Frontal cortex (tissue), 4 donors: ENCODE data around the gene ATN1. TPM values are rescaled to one million over a fixed set of nuclear protein-coding genes. Genes with fewer than 3 reads are reported as not detected.

Experiments
- DNase-seq, 2 donors: peaks; one replicate each; pipeline ENCODE4 v3.0.0; 2012; ENCODE audit warnings: low spot score in 2 of 2
- FAIRE-seq: peaks from 2 replicates; lab custom pipeline; 2012; peaks lifted over from hg19 to GRCh38; lab: Jason Lieb, UNC
- total RNA-seq: library from RNA; depleted of rRNA; stranded (reverse); fragments of >200 nt; gene quantifications from one replicate; pipeline ENCODE4 v1.2.3, GENCODE V29; 2014
- donor health status: control.
- donor health status: control.
- donor health status: control.

The ATN1 gene
- total RNA-seq, 1 donor from 2014 or later: 11.8 TPM

GRCh38 chr12:6921996-6922946, 5.5 kb upstream of the ATN1 start:
- FAIRE-seq: no peak
- DNase-seq: no peak

GRCh38 chr12:6923003-6923732, 4.6 kb upstream of the ATN1 start:
- DNase-seq (no peak), FAIRE-seq (no peak)

DNA sequence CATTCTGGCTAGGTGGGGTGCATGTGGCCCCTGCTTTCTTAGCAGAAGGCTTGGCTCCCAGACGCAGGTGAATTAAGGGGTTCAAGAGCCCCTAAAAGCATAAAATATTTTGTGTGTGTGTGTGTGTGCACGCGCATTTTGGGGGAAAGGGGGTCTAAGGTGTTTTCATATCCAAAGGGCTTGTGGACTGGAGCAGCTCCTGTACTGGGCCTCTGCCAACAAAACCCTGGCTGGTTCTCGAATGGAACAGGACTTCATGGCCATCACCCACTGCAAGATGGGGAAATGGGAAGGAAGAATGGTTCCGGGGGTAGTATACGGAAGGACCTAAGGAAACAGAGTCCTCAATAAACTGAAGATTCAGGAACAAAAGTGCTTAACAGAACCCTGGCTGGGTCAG, 3.9 kb upstream of the ATN1 start:
- DNase-seq: no peak
- no peak for FAIRE-seq

GRCh38 chr12:6925239-6925539, 2.6 kb upstream of the ATN1 start:
- FAIRE-seq: no peak
- no peak for DNase-seq

GRCh38 chr12:6925540-6926279, 2.0 kb upstream of the ATN1 start:
- peak; percentile 47 to 71 for DNase-seq
- no peak for FAIRE-seq

- FAIRE-seq (no peak), DNase-seq (peak; percentile 60 to 68)
Measured at GRCh38 chr12:6928022-6928702, 403 bp downstream of the ATN1 start.

- DNase-seq: no peak
Measured at GRCh38 chr12:6928703-6929407, 1.1 kb downstream of the ATN1 start.

GRCh38 chr12:6929466-6930452, 2.0 kb downstream of the ATN1 start:
- FAIRE-seq: no peak

More at GRCh38 chr12:6928703-6929407, 1.1 kb downstream of the ATN1 start:
- FAIRE-seq: no peak

GRCh38 chr12:6932766-6933165, 5.0 kb downstream of the ATN1 start:
- DNase-seq: no peak

More at GRCh38 chr12:6929466-6930452, 2.0 kb downstream of the ATN1 start:
- DNase-seq: no peak

GRCh38 chr12:6934110-6934509, 6.4 kb downstream of the ATN1 start:
- no peak for DNase-seq

More at GRCh38 chr12:6932766-6933165, 5.0 kb downstream of the ATN1 start:
- FAIRE-seq: no peak

GRCh38 chr12:6935371-6936193, 7.8 kb downstream of the ATN1 start:
- no peak for FAIRE-seq

More at GRCh38 chr12:6934110-6934509, 6.4 kb downstream of the ATN1 start:
- no peak for FAIRE-seq

DNA sequence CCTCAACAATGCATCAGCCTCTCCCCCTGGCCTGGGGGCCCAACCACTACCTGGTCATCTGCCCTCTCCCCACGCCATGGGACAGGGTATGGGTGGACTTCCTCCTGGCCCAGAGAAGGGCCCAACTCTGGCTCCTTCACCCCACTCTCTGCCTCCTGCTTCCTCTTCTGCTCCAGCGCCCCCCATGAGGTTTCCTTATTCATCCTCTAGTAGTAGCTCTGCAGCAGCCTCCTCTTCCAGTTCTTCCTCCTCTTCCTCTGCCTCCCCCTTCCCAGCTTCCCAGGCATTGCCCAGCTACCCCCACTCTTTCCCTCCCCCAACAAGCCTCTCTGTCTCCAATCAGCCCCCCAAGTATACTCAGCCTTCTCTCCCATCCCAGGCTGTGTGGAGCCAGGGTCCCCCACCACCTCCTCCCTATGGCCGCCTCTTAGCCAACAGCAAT, 8.5 kb downstream of the ATN1 start:
- DNase-seq (no peak), FAIRE-seq (no peak)

More at GRCh38 chr12:6935371-6936193, 7.8 kb downstream of the ATN1 start:
- no peak for DNase-seq

DNA sequence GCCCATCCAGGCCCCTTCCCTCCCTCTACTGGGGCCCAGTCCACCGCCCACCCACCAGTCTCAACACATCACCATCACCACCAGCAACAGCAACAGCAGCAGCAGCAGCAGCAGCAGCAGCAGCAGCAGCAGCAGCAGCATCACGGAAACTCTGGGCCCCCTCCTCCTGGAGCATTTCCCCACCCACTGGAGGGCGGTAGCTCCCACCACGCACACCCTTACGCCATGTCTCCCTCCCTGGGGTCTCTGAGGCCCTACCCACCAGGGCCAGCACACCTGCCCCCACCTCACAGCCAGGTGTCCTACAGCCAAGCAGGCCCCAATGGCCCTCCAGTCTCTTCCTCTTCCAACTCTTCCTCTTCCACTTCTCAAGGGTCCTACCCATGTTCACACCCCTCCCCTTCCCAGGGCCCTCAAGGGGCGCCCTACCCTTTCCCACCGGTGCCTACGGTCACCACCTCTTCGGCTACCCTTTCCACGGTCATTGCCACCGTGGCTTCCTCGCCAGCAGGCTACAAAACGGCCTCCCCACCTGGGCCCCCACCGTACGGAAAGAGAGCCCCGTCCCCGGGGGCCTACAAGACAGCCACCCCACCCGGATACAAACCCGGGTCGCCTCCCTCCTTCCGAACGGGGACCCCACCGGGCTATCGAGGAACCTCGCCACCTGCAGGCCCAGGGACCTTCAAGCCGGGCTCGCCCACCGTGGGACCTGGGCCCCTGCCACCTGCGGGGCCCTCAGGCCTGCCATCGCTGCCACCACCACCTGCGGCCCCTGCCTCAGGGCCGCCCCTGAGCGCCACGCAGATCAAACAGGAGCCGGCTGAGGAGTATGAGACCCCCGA, 9.1 kb downstream of the ATN1 start:
- FAIRE-seq (no peak), DNase-seq (no peak)

GRCh38 chr12:6937481-6938352, 10.0 kb downstream of the ATN1 start:
- FAIRE-seq (no peak), DNase-seq (peak; percentile 87 to 89)
